ENCODE results near the gene GEMIN5. TPM values are rescaled to one million over a fixed set of nuclear protein-coding genes. Genes with fewer than 3 reads are reported as not detected.

The GEMIN5 gene
- total RNA-seq, 1 experiment from 2014 or later: 39.6 TPM

DNA sequence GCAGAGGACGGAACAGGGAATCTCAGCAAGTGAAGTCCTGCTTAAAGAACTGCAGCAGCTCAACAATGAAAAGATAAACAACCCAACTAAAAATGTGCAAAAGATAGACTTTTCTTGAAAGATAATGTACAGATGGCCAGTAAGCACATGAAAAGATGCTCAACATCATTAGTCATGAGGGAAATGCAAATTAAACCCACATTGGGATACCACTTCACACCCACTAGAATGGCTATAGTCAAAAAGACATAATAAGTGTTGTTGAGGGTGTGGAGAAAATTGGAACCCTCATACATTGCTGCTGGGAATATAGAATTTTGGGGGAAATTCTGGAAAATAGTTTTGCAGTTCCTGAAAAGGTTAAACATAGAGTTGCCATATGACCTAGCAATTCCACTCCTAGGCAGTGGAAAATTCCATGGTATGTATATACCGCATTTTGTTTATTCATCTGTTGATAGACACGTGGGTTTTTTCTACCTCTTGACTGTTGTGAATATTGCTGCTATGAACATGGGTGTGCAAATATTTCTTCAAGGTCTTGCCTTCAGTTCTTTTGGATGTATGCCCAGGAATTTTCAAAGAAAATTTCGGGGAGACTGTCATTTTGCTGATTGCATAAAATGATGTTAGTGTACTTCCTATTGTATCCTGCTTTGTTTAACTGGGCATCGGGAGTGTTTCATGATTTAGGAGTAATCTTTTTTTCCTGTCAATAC, 72.4 kb downstream of the GEMIN5 start:
- peaks cover 61% of the 10 kb centered on the region for H3K36me3 ChIP-seq
- no peak for DNase-seq
- H3K4me3 ChIP-seq: no peak overlapping the region
- H3K9me3 ChIP-seq: no peaks in the 10 kb centered on the region
- H3K27me3 ChIP-seq: no peaks in the 10 kb centered on the region

DNA sequence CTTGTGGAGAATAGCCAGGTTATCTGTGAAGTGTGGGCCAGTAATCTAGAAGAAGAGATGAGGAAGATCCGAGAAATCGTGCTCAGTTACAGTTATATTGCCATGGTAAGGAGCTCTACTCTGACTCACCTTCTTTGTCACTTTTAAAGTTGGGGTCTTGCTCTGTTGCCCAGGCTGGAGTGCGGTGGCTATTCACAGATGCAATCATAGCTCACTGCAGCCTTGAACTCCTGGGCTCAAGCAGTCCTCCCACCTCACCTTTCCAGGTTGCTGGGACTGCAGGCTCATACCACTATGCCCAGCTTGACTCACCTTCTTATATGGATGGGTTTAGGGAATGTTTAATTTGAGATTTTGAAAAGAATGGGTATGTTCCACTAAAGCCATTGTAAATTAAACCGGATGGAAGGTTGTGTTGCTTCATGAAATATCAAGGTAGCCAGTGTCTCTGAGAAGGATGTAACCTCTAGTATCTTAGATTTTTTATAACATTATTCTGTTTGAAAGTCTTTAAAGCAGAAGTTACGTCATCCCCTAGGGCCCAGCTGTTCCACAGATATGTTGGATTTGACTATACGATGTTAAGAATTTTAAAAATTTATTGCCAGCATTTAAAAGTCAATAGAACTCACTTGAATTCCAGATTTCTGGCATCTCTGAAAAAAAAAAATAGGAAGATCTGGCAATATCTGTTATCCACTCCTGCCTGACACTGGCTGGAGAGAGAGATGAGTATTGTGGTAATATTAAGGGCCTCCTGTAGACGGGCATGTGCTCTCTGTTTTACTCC, 74.5 kb downstream of the GEMIN5 start:
- Histone ChIP-seq H3K9me3 (no peaks in the 10 kb centered on the region), H3K36me3 (peaks cover 60% of the 10 kb centered on the region), H3K4me3 (no peak overlapping the region), H3K27me3 (no peaks in the 10 kb centered on the region)
- DNase-seq: no peak

DNA sequence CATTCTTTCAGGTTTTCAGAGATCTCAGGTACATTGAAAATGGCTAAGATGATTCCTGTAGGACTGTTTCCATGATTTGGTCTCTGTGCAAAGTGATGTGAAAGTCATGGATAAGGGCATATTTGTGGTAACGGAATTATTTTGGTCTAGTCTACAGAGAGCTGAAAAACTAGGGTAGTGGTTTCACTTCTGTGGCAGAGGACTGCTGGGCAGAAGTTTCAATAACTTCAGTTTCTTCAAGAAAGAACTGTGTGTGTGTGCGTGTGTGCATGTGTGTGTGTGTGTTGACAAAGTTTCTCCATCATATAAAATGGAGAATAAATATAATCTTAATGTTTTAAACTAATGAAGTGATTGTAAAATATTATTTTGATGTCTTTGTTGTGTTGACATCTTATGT, 75.2 kb downstream of the GEMIN5 start:
- no peak for DNase-seq
- no peak overlapping the region for H3K4me3 ChIP-seq
- H3K36me3 ChIP-seq: peaks cover 58% of the 10 kb centered on the region
- H3K27me3 ChIP-seq: no peaks in the 10 kb centered on the region
- no peaks in the 10 kb centered on the region for H3K9me3 ChIP-seq

DNA sequence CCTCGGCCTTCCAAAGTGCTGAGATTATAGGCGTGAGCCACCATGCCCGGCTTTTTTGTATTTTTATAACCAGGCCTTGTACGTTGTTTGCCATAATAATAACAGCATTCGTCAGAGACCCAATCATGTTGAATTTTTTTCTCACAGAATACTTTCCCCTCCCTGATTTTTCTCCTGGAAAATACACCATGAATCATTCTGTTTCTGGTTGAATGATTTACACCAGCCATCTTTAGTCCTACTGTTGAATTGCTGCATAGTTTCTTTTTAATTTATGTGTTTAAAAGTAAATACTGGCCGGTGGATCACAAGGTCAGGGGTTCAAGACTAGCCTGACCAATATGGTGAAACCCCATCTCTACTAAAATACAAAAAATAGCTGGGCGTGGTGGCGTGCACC, 76.1 kb downstream of the GEMIN5 start:
- H3K36me3 ChIP-seq: peaks cover 55% of the 10 kb centered on the region
- DNase-seq: no peak
- H3K4me3 ChIP-seq: no peak overlapping the region
- H3K9me3 ChIP-seq: no peaks in the 10 kb centered on the region
- no peaks in the 10 kb centered on the region for H3K27me3 ChIP-seq

DNA sequence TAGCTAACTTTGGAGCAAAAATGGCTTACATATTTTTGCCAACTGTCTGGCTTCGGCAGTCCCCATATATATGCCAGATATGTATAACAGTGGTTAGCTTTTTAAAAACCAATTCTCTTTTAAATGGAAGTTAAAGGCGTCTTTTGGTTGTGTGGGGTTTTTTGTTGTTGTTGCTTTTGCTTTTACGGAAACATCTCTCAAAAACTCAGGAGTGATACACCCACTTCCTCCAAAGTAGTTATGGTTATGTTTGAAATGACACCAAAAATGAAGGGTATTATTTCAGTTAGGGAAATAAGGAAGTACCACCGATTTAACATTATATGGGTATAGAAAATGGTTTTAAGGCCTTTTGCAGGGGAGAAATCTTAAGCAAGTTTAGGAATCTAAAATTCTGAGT, 77.2 kb downstream of the GEMIN5 start:
- no peak for DNase-seq
- H3K27me3 ChIP-seq: no peaks in the 10 kb centered on the region

DNA sequence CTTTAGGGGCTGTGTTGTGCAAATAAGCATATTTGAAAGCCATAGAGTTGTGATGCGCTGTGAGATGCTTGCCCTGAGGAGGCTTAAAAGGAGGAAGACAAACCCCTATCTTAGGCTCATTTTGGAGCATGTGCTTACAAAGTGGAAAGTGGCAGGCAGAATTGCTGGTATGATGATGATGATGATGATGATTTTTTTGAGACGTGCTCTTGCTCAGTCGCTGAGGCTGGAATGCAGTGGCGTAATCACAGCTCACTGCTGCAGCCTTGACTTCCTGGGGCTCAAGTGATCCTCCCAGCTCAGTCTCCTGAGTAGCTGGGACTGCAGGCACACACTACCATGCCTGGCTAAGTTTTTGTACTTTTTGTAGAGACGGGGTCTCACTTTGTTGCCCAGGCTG, 77.9 kb downstream of the GEMIN5 start:
- peak; percentile 70 for DNase-seq
- Histone ChIP-seq H3K36me3 (peaks cover 41% of the 10 kb centered on the region), H3K27me3 (no peaks in the 10 kb centered on the region), H3K9me3 (no peaks in the 10 kb centered on the region), H3K4me3 (peak overlapping the region; percentile 83)

More for the DNA sequence above, 77.2 kb downstream of the GEMIN5 start:
- H3K4me3 ChIP-seq: peak overlapping the region; percentile 83
- H3K36me3 ChIP-seq: peaks cover 47% of the 10 kb centered on the region
- no peaks in the 10 kb centered on the region for H3K9me3 ChIP-seq

DNA sequence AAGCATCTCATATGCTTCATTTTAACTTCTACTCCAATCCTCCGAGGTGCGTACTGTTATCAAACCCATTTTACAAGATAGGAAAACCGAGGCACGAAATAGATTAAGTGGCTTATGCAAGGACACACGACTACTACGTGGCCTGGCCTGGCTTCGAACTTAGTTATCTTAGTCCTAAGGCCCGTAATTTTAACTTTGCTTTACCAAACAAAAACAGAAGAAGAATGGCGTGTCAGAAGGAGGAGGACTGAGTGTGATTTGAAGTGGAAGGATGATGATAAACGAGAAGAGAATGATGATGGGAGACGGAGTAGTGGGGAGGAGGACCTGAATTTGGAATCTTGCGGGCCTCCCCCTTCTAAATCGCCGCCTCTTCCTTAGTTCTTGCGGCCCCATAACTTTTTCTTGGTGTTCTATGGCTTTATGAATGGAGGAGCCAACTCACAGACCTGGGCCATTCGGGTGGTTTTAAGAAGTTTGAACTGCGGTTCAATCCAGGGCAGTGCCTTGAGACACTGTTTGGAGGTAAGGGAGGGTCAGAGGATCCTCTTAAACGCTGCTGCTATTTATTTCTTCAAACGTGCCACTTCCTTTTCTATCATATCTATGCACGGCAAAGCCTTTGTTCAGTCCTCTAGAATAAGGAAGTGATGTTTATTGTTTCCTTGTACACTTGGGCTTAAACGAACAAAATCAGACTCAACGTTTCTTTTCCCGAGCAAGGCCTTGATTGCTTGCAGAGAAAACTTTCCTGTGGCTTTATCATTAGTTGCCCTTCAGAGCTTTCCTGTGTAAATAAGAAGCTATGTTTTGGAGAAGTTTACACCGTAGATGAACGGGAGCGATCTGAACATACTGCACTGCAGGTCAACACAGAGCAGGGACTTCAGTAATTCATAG, 78.8 kb downstream of the GEMIN5 start:
- peaks cover 33% of the 10 kb centered on the region for H3K36me3 ChIP-seq
- H3K27me3 ChIP-seq: no peaks in the 10 kb centered on the region
- DNase-seq: no peak
- no peaks in the 10 kb centered on the region for H3K9me3 ChIP-seq
- peak overlapping the region; percentile 83 for H3K4me3 ChIP-seq

DNA sequence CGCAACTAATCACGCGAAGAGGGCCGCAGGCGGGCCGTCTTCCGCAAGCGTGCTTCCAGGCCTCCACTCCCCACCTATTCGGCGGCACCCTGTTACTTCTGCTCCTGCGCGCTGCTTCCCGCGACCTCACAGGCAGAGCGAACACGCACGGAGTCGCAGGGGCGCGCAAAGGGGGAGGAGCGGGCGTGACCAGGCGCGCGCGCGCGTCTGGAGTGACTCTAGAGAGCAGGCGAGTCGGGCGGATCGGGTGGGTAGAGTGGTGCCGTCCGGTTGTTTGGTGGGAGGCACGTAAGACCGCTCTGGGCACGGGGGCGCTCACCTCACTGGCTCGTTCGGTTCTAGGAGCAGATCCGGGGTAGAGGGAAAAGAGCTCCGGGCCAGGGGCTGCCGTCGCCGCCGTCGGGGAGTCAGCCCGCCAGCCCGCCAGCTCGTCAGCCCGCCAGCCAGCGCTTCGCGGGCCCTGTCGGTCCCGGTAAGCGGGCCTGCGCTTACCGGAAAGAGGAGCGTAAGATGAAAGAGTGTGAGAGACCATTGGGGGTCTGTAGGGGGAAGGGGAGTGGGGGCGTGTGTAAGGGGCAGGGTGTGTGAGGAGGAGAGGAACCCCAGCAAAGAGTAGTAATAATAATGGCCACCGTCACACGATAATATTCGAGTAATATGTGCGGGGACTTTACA, 79.6 kb downstream of the GEMIN5 start, which contains the start of gene CNOT8:
CNOT8 (plus strand) TSS at position 331 of the 675 bp plus-strand sequence. CDS start 4,652 bp downstream, outside the sequence.
- peak within 1 kb of the TSS; percentile 83 for H3K4me3 ChIP-seq
- peak; percentile 100 for DNase-seq
- no peaks in the 10 kb centered on the region for H3K27me3 ChIP-seq
- peaks cover 31% of the 10 kb centered on the region for H3K36me3 ChIP-seq
- H3K9me3 ChIP-seq: no peaks in the 10 kb centered on the region

DNA sequence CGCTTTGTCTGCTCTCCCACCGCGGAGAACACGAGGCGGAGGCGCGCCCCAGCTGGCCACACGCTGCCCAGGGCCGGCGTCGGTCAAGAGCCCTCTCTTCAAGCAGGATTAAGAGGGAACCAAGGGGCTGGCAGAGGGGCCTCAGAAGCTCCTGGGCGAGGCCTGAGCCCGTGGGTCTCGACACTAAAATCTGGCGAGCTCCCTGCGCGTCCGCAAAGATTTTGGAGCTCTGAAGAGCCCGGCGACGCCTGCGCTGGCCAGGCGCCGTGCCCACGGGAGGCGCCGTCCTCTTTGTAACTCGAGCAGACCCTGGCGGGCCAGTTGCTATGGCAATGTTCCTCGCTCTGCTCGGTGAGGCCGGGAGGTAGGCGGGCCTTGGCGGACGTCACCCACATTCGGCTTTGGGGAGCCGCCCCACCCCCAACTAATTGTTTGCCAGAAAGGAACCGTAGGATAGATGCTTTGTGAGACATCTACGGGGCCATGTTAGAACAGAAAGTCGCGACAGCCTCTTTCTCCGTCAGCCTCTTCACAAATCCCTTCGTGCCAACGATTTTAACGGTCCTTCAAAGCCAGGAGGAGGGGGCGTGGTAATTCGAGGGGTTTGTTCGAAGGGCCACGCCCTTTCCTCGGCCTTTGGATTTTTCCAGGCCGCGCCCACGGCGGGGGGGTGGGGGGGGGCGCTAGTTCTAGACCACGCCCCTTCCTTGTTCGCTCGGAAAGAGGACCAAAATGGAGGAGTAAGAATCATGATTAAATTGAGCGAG, 80.3 kb downstream of the GEMIN5 start:
- Histone ChIP-seq H3K9me3 (no peaks in the 10 kb centered on the region), H3K27me3 (no peaks in the 10 kb centered on the region), H3K36me3 (peaks cover 25% of the 10 kb centered on the region), H3K4me3 (peak overlapping the region; percentile 83)
- DNase-seq: peak; percentile 99

DNA sequence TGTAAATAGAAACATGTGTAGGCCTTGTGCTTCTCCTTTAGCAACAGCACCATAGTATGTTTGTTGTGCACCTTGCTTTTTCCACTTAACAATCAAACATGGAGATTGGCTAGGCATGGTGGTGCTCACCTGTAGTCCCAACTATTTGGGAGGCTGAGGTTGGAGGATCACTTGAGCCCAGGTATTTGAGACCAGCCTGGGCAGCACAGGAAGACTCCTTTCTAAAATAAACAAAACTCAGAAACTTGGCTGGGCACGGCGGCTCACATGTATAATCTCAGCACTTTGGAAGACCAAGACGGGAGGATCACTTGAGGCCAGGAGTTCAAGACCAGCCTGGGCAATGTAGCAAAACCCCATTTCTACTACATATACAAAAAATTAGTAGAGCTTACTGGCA, 86.7 kb downstream of the GEMIN5 start:
- Histone ChIP-seq H3K27me3 (no peaks in the 10 kb centered on the region), H3K4me3 (no peak overlapping the region), H3K9me3 (no peaks in the 10 kb centered on the region), H3K36me3 (no peaks in the 10 kb centered on the region)
- DNase-seq: no peak

DNA sequence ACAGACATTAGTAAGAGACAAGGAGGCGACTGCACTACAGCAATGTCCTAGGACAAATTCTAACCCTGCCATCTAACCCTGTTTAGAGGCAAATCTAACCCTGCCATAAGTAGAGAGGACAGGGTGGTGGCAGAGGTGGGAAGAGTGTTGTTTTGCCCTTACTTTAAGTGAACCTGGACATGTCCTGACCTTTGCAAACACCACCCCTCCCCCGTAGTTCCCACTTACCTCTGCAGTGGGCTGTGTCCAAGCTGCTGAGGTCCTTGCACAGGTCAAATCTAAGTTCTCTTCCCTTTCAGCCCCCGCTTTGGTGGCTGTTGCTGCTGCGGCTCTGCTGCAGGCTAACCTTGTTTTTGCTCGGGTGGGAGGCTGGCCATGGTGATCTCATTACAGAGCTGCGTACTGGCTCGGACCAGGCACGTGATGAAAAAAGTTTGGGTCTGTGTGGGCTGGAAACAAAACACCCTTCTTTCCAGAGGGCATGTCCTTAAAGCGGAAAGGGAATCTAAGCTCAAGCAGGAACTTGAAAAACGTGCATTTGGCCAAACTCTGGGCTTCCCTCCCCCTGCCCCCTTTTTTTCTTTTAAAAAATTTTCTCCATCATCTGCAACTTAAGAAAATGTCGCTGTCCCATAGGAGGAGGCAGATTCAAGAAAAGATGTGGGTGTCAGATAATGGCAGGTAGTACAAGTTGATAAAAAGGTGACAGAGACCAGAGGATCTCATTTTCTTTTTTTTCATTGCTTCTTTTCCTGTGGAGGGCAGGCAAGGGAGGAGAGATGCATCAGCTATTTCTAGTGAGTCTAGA, 87.6 kb downstream of the GEMIN5 start, which contains the start of gene FAXDC2:
FAXDC2 (minus strand) TSS at position 349 of the 808 bp plus-strand sequence. CDS start 12,425 bp downstream, outside the sequence.
- 0 out of 2 replicates have a peak, but pooled peaks cover under 1% of the 10 kb centered on the region for H3K36me3 ChIP-seq
- H3K4me3 ChIP-seq: peak within 1 kb of the TSS; percentile 23
- no peaks in the 10 kb centered on the region for H3K27me3 ChIP-seq
- DNase-seq: peak; percentile 63
- H3K9me3 ChIP-seq: no peaks in the 10 kb centered on the region

DNA sequence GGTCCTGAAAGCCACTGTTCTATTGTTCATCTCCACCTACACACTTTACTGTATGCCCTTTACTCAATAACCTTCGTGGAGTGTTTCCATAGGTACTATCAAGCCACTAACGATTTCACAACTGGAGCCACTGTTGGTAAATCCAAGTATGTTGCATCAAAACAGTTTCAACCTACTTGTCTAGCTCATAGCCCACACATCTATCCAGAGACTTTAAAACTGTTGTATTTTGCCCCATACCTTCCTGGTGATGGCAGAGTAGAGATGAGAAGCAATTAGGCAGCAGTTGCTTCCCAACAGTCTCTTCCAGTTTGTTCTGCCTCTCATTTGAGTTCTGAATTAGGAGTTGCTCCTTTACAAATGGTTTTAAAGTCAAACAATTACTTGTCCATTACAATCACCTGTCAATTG, 88.2 kb downstream of the GEMIN5 start:
- H3K9me3 ChIP-seq: no peaks in the 10 kb centered on the region
- no peak for DNase-seq
- H3K27me3 ChIP-seq: no peaks in the 10 kb centered on the region
- H3K4me3 ChIP-seq: peak overlapping the region; percentile 23
- H3K36me3 ChIP-seq: 0 out of 2 replicates have a peak, but pooled peaks cover 3% of the 10 kb centered on the region

DNA sequence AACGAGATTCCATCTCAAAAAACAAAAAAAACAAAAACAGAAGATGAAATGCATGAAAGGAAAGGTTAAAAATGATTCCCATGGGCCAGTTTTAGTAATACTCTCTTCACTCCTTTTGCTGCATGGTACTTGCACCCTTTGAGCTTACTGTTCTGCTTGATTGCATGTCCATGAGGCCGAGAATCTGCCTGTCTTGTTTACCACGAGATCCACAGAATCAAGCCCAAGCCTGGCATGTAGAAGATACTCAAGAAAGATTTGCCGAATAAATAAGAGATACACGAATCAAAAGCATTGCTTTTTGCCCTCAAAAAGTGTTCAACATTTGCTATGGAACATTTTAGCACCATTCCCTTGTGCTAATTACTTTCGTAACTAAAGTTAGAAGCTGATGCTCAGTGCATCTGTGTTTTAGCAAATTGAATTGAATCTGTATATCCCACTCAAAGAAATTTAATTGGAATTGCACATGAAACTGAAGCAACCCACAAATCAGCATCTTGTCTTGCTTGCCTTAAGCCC, 88.7 kb downstream of the GEMIN5 start:
- DNase-seq: no peak
- H3K36me3 ChIP-seq: 0 out of 2 replicates have a peak, but pooled peaks cover 3% of the 10 kb centered on the region
- H3K4me3 ChIP-seq: no peak overlapping the region
- no peaks in the 10 kb centered on the region for H3K9me3 ChIP-seq
- no peaks in the 10 kb centered on the region for H3K27me3 ChIP-seq

DNA sequence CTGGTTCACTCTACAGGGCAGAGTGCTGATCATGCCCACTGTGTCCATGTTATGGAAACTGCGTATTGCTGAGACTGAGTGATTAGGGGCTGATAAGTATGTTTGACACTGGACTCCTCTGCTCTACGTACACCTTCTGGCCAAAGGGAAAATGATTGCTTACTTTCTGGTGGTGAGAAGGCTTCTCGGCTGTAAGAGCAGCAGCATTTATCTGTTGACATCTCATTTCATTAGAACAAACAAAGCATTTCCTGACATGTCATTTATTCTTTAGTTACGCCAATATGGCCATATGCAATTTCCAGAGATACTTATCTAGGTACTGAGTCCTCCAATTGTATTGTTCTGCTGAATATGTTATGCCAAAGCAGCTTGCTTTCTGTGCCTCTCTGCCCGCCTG, 93.2 kb downstream of the GEMIN5 start:
- Histone ChIP-seq H3K4me3 (no peak overlapping the region), H3K27me3 (no peaks in the 10 kb centered on the region), H3K36me3 (peaks cover 16% of the 10 kb centered on the region), H3K9me3 (no peaks in the 10 kb centered on the region)
- DNase-seq: no peak

All from MG63 (cell line).